ENCODE measurements around the gene TMEM69.

- no peak for TF ChIP-seq CTCF (conservative IDR thresholded peaks at IDR 0.05; ENCODE audit: low read depth in 2 of 2)
- no peak for TF ChIP-seq EZH2 (IDR thresholded peaks at IDR 0.05; ENCODE audit: low read depth, unreplicated experiment)
Measured at GRCh38 chr1:45730075-45730779, 42.2 kb downstream of the TMEM69 start.
